Measurements from ENCODE around the gene TSSC4. TPM values are rescaled to one million over a fixed set of nuclear protein-coding genes. Genes with fewer than 3 reads are reported as not detected.

Gene TSSC4
- total and polyA plus RNA-seq, 9 of the 15 experiments (the other 6 are each of a cell fraction or from before 2014, with no cell fraction given), result 0.41 to 54.2 (median 11.0) TPM

- BruUV-seq (replicated peaks), result no TSS peak
- Histone ChIP-seq H3K4me2 (ENCODE audit: insufficient read depth, low read length) (no peak overlapping the region), H3K36me3 (ENCODE audit: control insufficient read depth, insufficient read depth, low read length) (peaks cover 59% of the 10 kb centered on the region; the same call in 2 of the 3 replicates), H3K9me1 (ENCODE audit: control insufficient read depth, insufficient read depth, low read length) (peaks cover 3% of the 10 kb centered on the region), H3K79me2 (ENCODE audit: control insufficient read depth, insufficient read depth, low read length) (peaks cover 23% of the 10 kb centered on the region), H3K27ac (ENCODE audit: extremely low read depth, low read depth, low read length) (no peak overlapping the region), H3K9me3 (replicated peaks; ENCODE audit: control insufficient read depth, insufficient read depth, low read depth, low read length) (no peaks in the 10 kb centered on the region), H3K4me3 (no peak overlapping the region), H3K27me3 (ENCODE audit: control insufficient read depth in 2 of 2, insufficient read depth in 2 of 2, low read length in 2 of 2) (no peaks in the 10 kb centered on the region), H3K4me1 (replicated peaks in 1 of 2; ENCODE audit: control insufficient read depth in 2 of 2, insufficient read depth in 2 of 2, low read length in 2 of 2) (peaks cover 8 to 79% of the 10 kb centered on the region in 2 experiments; a peak in 4 of 5 replicates), H2AFZ (ENCODE audit: low read depth, low read length) (no peak overlapping the region), H4K20me1 (replicated peaks; ENCODE audit: control insufficient read depth, insufficient read depth, low read length) (peaks cover 6% of the 10 kb centered on the region), H3K9ac (ENCODE audit: insufficient read depth in 1 of 2, low read depth in 2 of 2, low read length in 2 of 2) (no peak overlapping the region)
- TF ChIP-seq ZNF695 (CRISPR knock-in tag; IDR thresholded peaks at IDR 0.05), result no peak
- 0 out of 2 replicates have a peak, but pooled peaks have one; percentile 23 for TF ChIP-seq POLR2G (IDR thresholded peaks at IDR 0.05; ENCODE audit: low read depth, low read length)
- intact Hi-C loops (cut with micrococcal nuclease), result no loop called here
- 93% methylated on average over 14 of the region's 26 CpGs for WGBS (ENCODE audit: insufficient coverage, low coverage, missing lambda C conversion rate)
- FAIRE-seq (no peak), ATAC-seq (no peak), DNase-seq (ENCODE audit: extremely low read depth in 1 of 4, low spot score in 3 of 4) (no peak)
- ChIA-PET CTCF (ENCODE audit: low intra/inter-chr PET ratio) (no interaction called here), POLR2A (no interaction called here)
- in situ Hi-C loops (cut with MboI), result no loop called here
Observed at GRCh38 chr11:2396471-2396870, 4.1 kb upstream of the TSSC4 start.

- no TSS peak for BruUV-seq (replicated peaks)
- Histone ChIP-seq H3K9ac (ENCODE audit: insufficient read depth in 1 of 2, low read depth in 2 of 2, low read length in 2 of 2) (peak overlapping the region in 1 of 2 experiments; percentile 36; a peak in 2 of 4 replicates), H3K4me3 (no peak overlapping the region), H3K27ac (ENCODE audit: extremely low read depth, low read depth, low read length) (no peak overlapping the region), H3K9me1 (ENCODE audit: control insufficient read depth, insufficient read depth, low read length) (peaks cover 3% of the 10 kb centered on the region), H3K4me2 (ENCODE audit: insufficient read depth, low read length) (no peak overlapping the region), H4K20me1 (replicated peaks; ENCODE audit: control insufficient read depth, insufficient read depth, low read length) (peaks cover under 1% of the 10 kb centered on the region), H3K9me3 (replicated peaks; ENCODE audit: control insufficient read depth, insufficient read depth, low read depth, low read length) (no peaks in the 10 kb centered on the region), H3K79me2 (ENCODE audit: control insufficient read depth, insufficient read depth, low read length) (peaks cover 23% of the 10 kb centered on the region), H3K36me3 (ENCODE audit: control insufficient read depth, insufficient read depth, low read length) (peaks cover 54% of the 10 kb centered on the region; the same call in 1 of the 3 replicates), H3K27me3 (ENCODE audit: control insufficient read depth in 2 of 2, insufficient read depth in 2 of 2, low read length in 2 of 2) (no peaks in the 10 kb centered on the region), H3K4me1 (replicated peaks in 1 of 2; ENCODE audit: control insufficient read depth in 2 of 2, insufficient read depth in 2 of 2, low read length in 2 of 2) (peaks cover 12 to 79% of the 10 kb centered on the region in 2 experiments; a peak in 4 of 5 replicates), H2AFZ (ENCODE audit: low read depth, low read length) (no peak overlapping the region)
- ChIA-PET POLR2A (no interaction called here), CTCF (ENCODE audit: low intra/inter-chr PET ratio) (no interaction called here)
- intact Hi-C loops (cut with micrococcal nuclease), result no loop called here
- ATAC-seq, result no peak
- in situ Hi-C loops (cut with MboI), result no loop called here
- FAIRE-seq, result no peak
- no peak for DNase-seq (ENCODE audit: extremely low read depth in 1 of 4, low spot score in 3 of 4)
- WGBS (ENCODE audit: insufficient coverage, low coverage, missing lambda C conversion rate), result 92% methylated on average over 10 of the region's 12 CpGs
- TF ChIP-seq LARP7 (IDR thresholded peaks at IDR 0.05) (no peak), POLR3G (IDR thresholded peaks at IDR 0.05; ENCODE audit: extremely low read depth, insufficient read length, insufficient replicate concordance) (no peak), E2F8 (IDR thresholded peaks at IDR 0.05; ENCODE audit: low read depth, partially characterized antibody) (no peak), NR3C1 (CRISPR knock-in tag; IDR thresholded peaks at IDR 0.05) (no peak), FOXJ2 (tag; IDR thresholded peaks at IDR 0.05) (no peak), PTTG1 (tag; IDR thresholded peaks at IDR 0.05; ENCODE audit: low read depth) (no peak), TGIF2 (CRISPR knock-in tag; IDR thresholded peaks at IDR 0.05) (no peak), PPARD (CRISPR knock-in tag; IDR thresholded peaks at IDR 0.05) (no peak), TEAD1 (CRISPR knock-in tag; IDR thresholded peaks at IDR 0.05) (no peak), STAG1 (CRISPR knock-in tag; IDR thresholded peaks at IDR 0.05; ENCODE audit: borderline replicate concordance) (no peak), ATF7 (IDR thresholded peaks at IDR 0.05) (no peak), FOXP1 (CRISPR knock-in tag; IDR thresholded peaks at IDR 0.05) (no peak)
Observed at GRCh38 chr11:2397005-2397404, 3.5 kb upstream of the TSSC4 start.

Measured in K562 (cell line).